Type B pancreatic cell (in vitro differentiated cells): Measurements from ENCODE around the gene DCAF10. TPM values are rescaled to one million over a fixed set of nuclear protein-coding genes. Genes with fewer than 3 reads are reported as not detected.
"Not testable (repeated sequence)": the region's sequence is repeated elsewhere in the genome, so short reads cannot be mapped to it uniquely, and the experiment has no call there.

Source experiments
- DNase-seq: peaks from one replicate; pipeline ENCODE4 v3.0.0; 2021; ENCODE audit warnings: mixed read lengths; ENCODE audit not compliant: unreplicated experiment; ENCODE audit errors: extremely low spot score
- H3K27ac Mint-ChIP-seq: 2 replicates; pipeline ENCODE4 v1.8.0; 2021; ENCODE audit warnings: mild to moderate bottlenecking, mixed read lengths
- H3K27me3 Mint-ChIP-seq: 2 replicates; pipeline ENCODE4 v1.8.0; 2021; ENCODE audit warnings: mixed read lengths
- H3K36me3 Mint-ChIP-seq: 2 replicates; pipeline ENCODE4 v1.8.0; 2021; ENCODE audit warnings: mixed read lengths
- H3K4me1 Mint-ChIP-seq: one replicate; pipeline ENCODE4 v1.8.0; 2021; ENCODE audit warnings: mixed read lengths; ENCODE audit not compliant: unreplicated experiment
- H3K4me3 Mint-ChIP-seq: 2 replicates; pipeline ENCODE4 v1.8.0; 2021; ENCODE audit warnings: mild to moderate bottlenecking, mixed read lengths
- H3K9me3 Mint-ChIP-seq: 2 replicates; pipeline ENCODE4 v1.8.0; 2021; ENCODE audit warnings: mixed read lengths
- total RNA-seq: library from RNA; stranded (reverse); gene quantifications from 2 replicates; pipeline ENCODE4 v1.2.1, GENCODE V29; 2021; ENCODE audit warnings: low replicate concordance
- TF ChIP-seq, protein P1 (sequence below): fragments of 200-600 bp; sonication (generic); conservative IDR thresholded peaks from 2 replicates; pipeline ENCODE4 v1.5.0; 2021; ENCODE audit warnings: antibody characterized with exemption, mild to moderate bottlenecking

DCAF10 gene
- total RNA-seq, 1 donor from 2014 or later, result 30.2 TPM

DNA sequence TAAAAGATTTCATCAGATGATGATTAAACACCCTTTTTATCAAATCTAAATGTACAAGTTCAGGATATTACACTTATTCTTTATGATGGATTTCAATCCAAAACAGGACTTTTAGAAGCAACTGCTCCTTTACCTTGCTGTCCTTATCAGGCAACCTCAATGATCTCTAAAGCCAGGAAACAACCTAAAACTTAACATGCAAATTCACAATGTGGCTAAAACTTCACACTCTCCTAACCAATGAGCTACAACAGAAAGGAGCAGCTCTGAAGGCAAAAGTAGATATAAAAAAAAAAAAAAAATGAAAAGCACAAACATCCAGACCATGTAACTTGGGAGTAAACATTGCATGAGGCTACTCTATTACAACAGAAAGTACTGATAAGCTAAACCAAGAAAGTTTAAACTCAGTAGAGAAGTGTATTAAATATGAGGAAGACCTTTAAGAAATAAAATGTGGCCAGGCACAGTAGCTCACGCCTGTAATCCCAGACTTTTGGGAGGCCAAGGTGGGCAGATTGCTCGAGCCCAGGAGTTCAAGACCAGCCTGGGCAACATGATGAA, 80.4 kb downstream of the DCAF10 start:
- Mint-ChIP-seq H3K36me3 (peaks cover 28% of the 10 kb centered on the region), H3K9me3 (no peaks in the 10 kb centered on the region), H3K4me3 (no peak overlapping the region), H3K27me3 (no peaks in the 10 kb centered on the region), H3K4me1 (no peaks in the 10 kb centered on the region), H3K27ac (no peak overlapping the region)
- TF ChIP-seq, protein P1, sequence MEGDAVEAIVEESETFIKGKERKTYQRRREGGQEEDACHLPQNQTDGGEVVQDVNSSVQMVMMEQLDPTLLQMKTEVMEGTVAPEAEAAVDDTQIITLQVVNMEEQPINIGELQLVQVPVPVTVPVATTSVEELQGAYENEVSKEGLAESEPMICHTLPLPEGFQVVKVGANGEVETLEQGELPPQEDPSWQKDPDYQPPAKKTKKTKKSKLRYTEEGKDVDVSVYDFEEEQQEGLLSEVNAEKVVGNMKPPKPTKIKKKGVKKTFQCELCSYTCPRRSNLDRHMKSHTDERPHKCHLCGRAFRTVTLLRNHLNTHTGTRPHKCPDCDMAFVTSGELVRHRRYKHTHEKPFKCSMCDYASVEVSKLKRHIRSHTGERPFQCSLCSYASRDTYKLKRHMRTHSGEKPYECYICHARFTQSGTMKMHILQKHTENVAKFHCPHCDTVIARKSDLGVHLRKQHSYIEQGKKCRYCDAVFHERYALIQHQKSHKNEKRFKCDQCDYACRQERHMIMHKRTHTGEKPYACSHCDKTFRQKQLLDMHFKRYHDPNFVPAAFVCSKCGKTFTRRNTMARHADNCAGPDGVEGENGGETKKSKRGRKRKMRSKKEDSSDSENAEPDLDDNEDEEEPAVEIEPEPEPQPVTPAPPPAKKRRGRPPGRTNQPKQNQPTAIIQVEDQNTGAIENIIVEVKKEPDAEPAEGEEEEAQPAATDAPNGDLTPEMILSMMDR, result no peak
- no peak for DNase-seq

GRCh38 chr9:37887977-37888583, 87.5 kb downstream of the DCAF10 start:
- H3K27me3 Mint-ChIP-seq, H3K27ac Mint-ChIP-seq, DNase-seq, H3K4me1 Mint-ChIP-seq, H3K4me3 Mint-ChIP-seq, H3K9me3 Mint-ChIP-seq: not testable (repeated sequence)
- peaks cover 39% of the 10 kb centered on the region for H3K36me3 Mint-ChIP-seq

- Mint-ChIP-seq H3K36me3 (peaks cover 49% of the 10 kb centered on the region), H3K27me3 (no peaks in the 10 kb centered on the region), H3K9me3 (no peaks in the 10 kb centered on the region), H3K4me1 (no peaks in the 10 kb centered on the region), H3K27ac (no peak overlapping the region), H3K4me3 (no peak overlapping the region)
- no peak for DNase-seq
- TF ChIP-seq, protein P1, result no peak
Measured at GRCh38 chr9:37889536-37889935, 88.9 kb downstream of the DCAF10 start.

DNA sequence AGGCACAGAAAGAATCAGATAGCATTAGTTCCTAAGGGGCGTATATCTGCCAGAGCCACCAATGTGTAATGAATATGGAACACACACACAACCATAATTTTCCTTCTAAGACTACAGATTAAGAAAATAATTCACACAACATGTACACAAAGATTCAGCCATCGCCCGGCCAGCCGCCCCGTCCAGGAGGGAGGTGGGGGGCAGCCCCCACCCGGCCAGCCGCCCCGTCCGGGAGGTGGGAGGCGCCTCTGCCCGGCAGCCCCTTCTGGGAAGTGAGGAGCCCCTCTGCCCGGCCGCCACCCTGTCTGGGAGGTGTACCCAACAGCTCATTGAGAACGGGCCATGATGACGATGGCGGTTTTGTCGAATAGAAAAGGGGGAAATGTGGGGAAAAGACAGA, 90.4 kb downstream of the DCAF10 start:
- not testable (repeated sequence) for DNase-seq, H3K4me3 Mint-ChIP-seq, H3K27me3 Mint-ChIP-seq, H3K27ac Mint-ChIP-seq, H3K4me1 Mint-ChIP-seq, H3K9me3 Mint-ChIP-seq
- peaks cover 53% of the 10 kb centered on the region for H3K36me3 Mint-ChIP-seq

DNA sequence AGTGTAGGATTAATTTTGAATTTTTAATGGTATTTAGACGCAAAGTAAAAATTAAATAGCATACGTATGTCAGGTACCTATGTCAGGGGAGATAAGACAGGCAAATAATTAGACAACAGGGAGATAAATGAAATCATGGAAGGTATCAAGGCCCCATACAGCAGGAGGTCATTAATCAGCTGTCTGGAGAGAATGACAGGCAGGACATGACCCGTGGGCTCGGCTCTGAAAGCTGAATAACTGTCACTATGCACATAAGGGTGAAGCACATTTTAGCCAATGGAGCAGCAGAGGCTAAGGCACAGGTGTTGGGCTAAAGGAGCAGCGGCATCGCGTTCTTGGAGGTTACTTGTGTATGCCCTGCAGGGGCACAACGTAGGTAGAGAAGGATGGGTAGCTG, 91.5 kb downstream of the DCAF10 start:
- peaks cover 51% of the 10 kb centered on the region for H3K36me3 Mint-ChIP-seq
- TF ChIP-seq, protein P1, result no peak

DNA sequence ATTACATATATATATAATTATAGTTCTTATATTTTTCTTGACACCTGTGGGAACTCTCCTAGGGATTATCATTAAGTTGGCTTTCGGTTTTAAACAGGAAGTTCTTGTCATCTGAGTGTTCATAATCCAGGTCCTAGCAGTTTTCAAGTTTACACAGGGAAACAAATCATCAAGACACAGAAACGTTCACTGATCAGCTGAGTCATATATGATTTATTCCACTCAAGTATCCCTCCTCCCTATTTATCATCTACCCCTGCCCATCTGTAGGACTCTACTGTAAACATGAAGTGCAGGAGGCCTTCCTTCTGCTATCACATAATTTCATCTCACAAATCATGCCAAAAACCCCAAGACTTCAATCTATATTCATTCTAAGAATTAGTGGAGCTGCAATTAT, 97.1 kb downstream of the DCAF10 start:
- peaks cover 5% of the 10 kb centered on the region for H3K4me1 Mint-ChIP-seq
- H3K9me3 Mint-ChIP-seq, result no peaks in the 10 kb centered on the region
- no peak for DNase-seq
- peak overlapping the region; percentile 5 for H3K27ac Mint-ChIP-seq
- no peak overlapping the region for H3K4me3 Mint-ChIP-seq
- TF ChIP-seq, protein P1, result no peak
- H3K27me3 Mint-ChIP-seq, result no peaks in the 10 kb centered on the region
- peaks cover 29% of the 10 kb centered on the region for H3K36me3 Mint-ChIP-seq

More for the DNA sequence above, 91.5 kb downstream of the DCAF10 start:
- no peaks in the 10 kb centered on the region for H3K9me3 Mint-ChIP-seq
- no peaks in the 10 kb centered on the region for H3K4me1 Mint-ChIP-seq
- H3K27me3 Mint-ChIP-seq, result no peaks in the 10 kb centered on the region
- H3K27ac Mint-ChIP-seq, result no peak overlapping the region
- no peak overlapping the region for H3K4me3 Mint-ChIP-seq
- no peak for DNase-seq

DNA sequence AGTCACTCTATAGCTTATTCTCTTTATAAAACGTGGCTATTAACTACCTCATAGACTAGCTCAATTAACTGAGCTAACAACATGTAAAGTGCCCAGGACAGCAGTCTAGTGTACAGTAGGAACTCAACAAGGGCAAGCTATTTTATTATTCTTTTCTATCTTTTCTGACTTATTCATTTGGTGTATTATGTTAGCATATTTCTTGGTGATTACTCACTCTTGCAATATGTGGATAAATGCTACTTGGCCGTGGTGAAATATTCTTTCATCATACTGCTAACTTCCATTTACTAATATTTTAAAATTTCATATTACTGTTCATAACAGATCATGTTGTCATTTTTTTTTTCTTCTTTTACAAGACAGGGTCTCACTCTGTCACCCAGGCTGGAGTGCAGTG, 98.4 kb downstream of the DCAF10 start:
- H3K4me3 Mint-ChIP-seq, result no peak overlapping the region
- TF ChIP-seq, protein P1, result no peak
- H3K27me3 Mint-ChIP-seq, result no peaks in the 10 kb centered on the region
- no peak for DNase-seq
- peaks cover 5% of the 10 kb centered on the region for H3K4me1 Mint-ChIP-seq
- H3K9me3 Mint-ChIP-seq, result no peaks in the 10 kb centered on the region
- no peak overlapping the region for H3K27ac Mint-ChIP-seq
- peaks cover 19% of the 10 kb centered on the region for H3K36me3 Mint-ChIP-seq
